Pons (tissue), 1 donor: ENCODE data around the gene TLX2.

Source experiments
- DNase-seq: peaks from one replicate; pipeline ENCODE4 v3.0.0-alpha.2; 2016; ENCODE audit warnings: low spot score

The TLX2 gene

DNA sequence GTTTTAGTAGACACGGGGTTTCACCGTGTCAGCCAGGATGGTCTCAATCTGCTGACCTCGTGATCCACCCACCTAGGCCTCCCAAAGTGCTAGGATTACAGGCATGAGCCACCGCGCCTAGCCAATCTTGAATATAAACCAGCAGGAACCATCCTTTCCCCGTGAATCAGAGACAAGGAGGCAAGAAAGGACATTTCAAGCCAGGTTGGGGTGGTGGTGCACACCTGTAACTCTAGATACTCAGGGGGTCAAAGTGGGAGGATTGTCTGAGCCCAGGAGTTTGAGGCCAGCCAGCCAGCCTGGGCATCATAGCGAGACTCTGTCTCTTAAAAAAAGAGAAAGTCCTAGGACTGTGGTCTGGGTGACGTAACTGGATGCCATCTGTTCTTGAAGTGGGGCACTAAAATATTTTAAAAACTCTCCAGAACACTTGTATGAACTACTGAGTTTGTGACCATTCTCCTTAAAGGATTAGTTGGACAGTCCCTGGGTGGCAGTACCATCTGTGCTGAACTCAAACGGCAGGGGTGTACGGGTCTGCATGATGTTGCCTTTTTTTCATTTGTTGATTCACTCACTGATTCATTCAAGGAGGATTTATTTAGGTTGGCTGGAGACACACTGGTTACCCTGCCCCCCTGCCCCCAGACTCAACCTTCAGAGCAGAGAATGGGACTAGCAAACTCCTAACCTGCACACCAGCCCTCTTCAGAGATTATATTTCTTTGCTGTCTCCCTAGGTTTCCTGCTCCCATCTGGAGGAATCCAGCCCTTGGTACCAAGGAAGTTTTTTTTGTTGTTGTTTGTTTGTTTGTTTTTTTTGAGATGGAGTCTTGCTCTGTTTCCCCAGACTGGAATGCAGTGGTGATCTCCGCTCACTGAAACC is 2.9 kb upstream of the TLX2 start:
- DNase-seq: no peak

DNA sequence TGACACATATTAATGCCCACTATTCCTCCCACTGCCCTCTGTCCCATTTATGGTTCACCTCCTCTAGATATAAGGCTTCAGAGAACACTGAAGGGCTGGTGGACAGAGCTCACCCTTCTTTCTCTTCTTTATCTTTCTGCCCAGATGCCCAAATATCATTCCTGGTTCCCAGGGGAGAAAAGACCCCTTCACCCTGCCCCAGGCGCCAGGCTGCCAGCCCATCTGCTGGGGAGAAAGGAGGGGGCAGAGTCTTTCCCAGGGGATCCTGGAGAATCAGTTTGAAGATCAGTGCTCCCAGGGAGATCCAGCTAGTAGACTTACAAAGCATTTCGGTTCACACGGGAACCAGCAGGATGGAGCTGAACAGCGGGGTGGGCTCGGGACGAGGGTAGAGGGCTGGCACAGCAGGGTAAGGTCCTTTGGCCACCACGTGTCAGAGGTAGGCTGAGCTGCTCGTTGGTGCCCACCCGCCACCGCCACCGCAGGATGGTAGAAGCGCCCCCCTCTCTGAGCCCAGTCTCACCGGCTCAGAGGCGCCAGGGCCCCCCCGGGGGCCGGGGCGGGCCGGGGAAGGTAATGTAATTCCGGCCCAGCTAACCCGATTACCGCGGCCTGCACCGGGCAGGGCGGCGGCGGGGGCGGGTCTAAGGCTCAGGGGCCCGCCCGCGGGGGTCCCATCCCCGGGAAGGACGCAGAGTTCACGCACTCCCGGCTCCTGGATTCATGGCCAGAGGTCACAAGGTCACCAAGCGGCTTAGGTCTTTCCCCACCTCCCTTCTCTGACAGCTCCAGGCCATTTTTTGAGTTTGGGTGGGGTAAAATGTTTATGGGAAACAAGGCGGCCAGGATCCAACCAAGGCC is 1.3 kb upstream of the TLX2 start:
- no peak for DNase-seq

- DNase-seq: no peak
These were observed 464 bp upstream of the TLX2 start for GRCh38 chr2:74513605-74514367.

GRCh38 chr2:74515271-74515980 is 1.2 kb downstream of the TLX2 start:
- DNase-seq: no peak

DNA sequence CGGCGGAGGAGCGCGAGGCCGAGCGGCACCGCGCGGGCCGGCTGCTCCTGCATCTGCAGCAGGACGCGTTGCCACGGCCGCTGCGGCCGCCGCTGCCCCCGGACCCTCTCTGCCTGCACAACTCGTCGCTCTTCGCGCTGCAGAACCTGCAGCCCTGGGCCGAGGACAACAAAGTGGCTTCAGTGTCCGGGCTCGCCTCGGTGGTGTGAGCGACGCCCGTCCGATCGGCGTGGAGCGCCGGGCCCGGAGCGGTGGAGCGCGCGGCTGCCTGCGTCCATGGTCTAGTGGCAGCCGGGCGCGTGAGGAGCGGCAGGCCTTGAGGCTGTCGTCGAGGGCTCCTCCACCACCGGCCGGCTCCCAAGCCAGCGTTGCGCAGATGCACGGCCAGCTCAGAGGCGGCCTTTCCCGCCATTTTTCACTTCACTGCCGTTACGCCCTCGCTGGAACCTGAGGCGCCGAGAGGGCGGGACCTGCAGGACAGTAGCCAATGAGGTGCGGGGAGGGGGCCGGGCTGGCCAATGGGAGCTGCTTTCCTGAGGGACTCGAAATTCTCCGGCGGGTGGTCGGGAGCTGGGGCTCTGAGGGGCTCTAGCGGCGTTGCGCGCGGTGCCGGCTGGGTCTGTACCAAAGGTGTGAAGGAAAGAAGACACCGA is 1.9 kb downstream of the TLX2 start:
- no peak for DNase-seq

DNA sequence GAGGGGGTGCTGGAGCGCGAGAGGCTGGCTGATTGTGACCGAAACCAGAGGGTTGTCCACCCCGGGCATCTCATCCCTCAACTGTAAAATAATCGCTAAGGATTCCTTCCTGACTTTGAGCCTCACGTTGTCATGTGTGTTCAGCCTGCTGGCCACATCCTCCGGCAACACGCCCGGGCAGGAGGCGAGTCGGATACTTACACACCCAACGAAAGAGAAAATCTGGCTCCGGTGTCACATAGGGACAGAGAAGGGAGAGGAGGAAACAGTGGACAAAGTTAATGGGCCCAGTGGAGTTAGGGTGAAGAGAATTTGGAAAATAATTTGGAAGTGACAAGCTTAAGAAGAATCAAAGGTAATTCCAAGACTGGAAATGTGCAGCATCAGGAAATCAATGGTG is 2.4 kb downstream of the TLX2 start:
- no peak for DNase-seq

DNA sequence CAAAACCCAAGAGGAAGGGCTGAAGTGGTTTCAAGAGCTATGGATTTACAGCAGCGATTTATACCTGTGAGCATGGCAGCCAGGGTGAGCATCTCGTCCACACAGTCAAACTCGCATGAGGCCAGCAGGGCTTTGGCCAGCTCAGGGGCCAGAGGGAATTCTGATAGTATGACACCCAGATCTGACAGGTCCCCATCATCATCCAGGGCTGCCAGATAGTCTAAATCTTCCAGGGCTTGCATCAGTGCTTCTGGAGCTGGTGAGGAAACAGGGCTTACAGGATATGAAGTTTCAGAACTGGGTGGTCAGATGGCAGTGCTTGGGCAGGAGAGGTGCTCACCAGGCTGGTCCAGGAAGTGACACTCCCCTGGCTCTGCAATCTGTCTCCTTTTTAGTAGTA is 8.3 kb downstream of the TLX2 start:
- no peak for DNase-seq

GRCh38 chr2:74524005-74524404 is 9.8 kb downstream of the TLX2 start:
- DNase-seq: no peak

GRCh38 chr2:74524955-74525716 is 10.9 kb downstream of the TLX2 start:
- no peak for DNase-seq

GRCh38 chr2:74525717-74526648 is 11.7 kb downstream of the TLX2 start, which contains the start of gene DQX1:
Gene DQX1 (minus strand): TSS chr2:74526231. CDS start chr2:74525729, 502 bp downstream.
- peak; percentile 39 for DNase-seq

- DNase-seq: no peak
These were observed 12.5 kb downstream of the TLX2 start for GRCh38 chr2:74526649-74527230.

GRCh38 chr2:74527741-74528140 is 13.5 kb downstream of the TLX2 start:
- DNase-seq: no peak

DNA sequence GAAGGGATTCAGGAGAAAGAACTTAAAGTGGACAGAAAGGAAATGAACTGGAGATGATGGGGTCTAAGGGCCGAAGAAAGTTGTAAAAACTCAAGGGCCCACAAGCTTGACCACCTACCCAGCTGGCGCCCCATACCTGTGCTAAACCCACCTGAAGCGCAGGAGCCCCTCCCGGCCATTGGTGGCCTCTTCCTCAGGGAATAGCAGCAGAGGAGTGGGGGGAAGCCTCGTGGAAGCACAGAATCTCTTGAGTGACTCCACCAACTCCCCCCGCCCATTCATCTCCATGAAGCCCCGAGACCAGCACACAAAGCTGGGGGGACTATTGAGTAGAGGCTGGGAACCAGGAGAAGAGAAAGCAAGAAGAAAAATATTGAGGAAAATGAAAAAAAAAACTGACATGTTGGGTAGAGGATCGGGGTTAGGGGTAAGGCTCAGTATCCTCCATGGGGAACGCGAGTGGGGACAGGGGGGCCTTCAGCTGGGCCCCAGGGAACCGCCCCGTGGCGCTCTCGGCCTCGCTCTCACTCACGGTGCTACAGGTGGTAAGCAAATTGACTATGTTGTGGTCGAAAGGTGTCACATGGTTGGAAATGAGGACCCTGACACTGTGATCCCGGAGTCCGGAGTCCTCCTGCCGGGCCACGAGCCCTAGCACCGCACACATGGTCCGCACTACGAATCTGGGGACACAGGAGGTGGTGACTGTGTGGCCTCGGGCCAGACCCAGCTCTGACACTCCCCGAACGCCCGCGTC is 14.5 kb downstream of the TLX2 start:
- DNase-seq: no peak

- peak; percentile 98 for DNase-seq
These were observed 15.3 kb downstream of the TLX2 start, which contains the start of the genes AUP1 and HTRA2 for GRCh38 chr2:74529357-74530238. Gene AUP1 (minus strand): TSS chr2:74529706. CDS start chr2:74529629, 77 bp downstream. Gene HTRA2 (plus strand): TSS chr2:74529933. CDS start chr2:74530007, 74 bp downstream.

GRCh38 chr2:74530239-74531187 is 16.3 kb downstream of the TLX2 start:
- DNase-seq: peak; percentile 30

DNA sequence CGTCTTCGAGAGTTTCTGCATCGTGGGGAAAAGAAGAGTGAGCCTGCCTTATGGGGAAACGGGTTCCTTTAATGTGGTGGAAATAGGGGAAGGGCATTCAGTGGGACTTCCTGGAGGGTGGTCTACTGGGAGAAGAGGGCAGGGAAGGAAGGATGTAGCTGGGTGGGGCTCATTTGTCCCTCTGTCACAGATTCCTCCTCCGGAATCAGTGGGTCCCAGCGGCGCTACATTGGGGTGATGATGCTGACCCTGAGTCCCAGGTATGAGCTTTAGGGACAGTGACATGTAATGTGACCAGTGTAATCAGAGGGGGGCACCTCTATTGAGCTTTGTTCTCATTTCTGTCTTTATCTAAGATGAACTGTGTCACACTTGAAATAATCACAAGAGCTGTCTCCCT is 17.4 kb downstream of the TLX2 start:
- no peak for DNase-seq
